ENCODE results near the gene HS3ST3A1.

Gene HS3ST3A1

DNA sequence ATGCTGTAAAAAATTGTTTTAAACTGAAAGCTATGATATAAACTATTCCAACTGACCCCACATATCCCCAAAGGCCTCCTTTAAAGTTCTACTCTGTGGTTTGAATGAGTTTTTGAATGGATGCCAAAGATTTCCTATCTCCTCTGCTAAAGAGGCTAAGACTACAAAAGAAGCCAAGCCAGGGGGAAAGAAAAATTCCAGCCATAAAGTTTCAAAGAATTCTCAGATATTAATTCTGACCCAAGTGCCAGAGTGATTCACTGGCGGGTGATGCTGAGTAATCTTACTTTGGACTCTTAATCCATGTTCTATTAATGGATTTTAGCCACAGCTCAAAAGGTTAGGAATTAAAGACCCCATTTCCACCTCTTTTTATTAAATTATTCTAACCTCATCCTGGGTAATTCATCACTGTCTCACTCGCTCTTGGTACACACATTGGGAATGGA, 60.7 kb downstream of the HS3ST3A1 start:
- H3K9ac ChIP-seq (ENCODE audit: low read length), result no peak overlapping the region
- no peaks in the 10 kb centered on the region for H3K79me2 ChIP-seq (ENCODE audit: insufficient read depth, low read length)
- no peaks in the 10 kb centered on the region for H3K9me2 ChIP-seq (ENCODE audit: low read depth, low read length)
- no peaks in the 10 kb centered on the region for H3F3A ChIP-seq (ENCODE audit: insufficient read depth, low read length)
- no peaks in the 10 kb centered on the region for H3K4me1 ChIP-seq (ENCODE audit: insufficient read depth, low read length, severe bottlenecking)
- no peaks in the 10 kb centered on the region for H4K20me1 ChIP-seq (ENCODE audit: insufficient read depth, low read length)
- no peaks in the 10 kb centered on the region for H3K9me3 ChIP-seq (ENCODE audit: low read length)
- TF ChIP-seq, protein P1, sequence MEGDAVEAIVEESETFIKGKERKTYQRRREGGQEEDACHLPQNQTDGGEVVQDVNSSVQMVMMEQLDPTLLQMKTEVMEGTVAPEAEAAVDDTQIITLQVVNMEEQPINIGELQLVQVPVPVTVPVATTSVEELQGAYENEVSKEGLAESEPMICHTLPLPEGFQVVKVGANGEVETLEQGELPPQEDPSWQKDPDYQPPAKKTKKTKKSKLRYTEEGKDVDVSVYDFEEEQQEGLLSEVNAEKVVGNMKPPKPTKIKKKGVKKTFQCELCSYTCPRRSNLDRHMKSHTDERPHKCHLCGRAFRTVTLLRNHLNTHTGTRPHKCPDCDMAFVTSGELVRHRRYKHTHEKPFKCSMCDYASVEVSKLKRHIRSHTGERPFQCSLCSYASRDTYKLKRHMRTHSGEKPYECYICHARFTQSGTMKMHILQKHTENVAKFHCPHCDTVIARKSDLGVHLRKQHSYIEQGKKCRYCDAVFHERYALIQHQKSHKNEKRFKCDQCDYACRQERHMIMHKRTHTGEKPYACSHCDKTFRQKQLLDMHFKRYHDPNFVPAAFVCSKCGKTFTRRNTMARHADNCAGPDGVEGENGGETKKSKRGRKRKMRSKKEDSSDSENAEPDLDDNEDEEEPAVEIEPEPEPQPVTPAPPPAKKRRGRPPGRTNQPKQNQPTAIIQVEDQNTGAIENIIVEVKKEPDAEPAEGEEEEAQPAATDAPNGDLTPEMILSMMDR (IDR thresholded peaks at IDR 0.05; ENCODE audit: low read length), result no peak
- no peak for TF ChIP-seq EZH2 (IDR thresholded peaks at IDR 0.05; ENCODE audit: borderline replicate concordance, low read length)
- no peaks in the 10 kb centered on the region for H3K36me3 ChIP-seq (ENCODE audit: insufficient read depth, low read length)
- no peak overlapping the region for H3K4me2 ChIP-seq (ENCODE audit: low read length)
- H3K27me3 ChIP-seq (ENCODE audit: insufficient read depth, low read length), result no peaks in the 10 kb centered on the region
- H2AFZ ChIP-seq (ENCODE audit: low read length), result no peak overlapping the region
- no peak overlapping the region for H3K27ac ChIP-seq (ENCODE audit: low read depth, low read length, poor library complexity, severe bottlenecking)
- H3K4me3 ChIP-seq (ENCODE audit: low read depth, low read length, poor library complexity, severe bottlenecking), result no peak overlapping the region

DNA sequence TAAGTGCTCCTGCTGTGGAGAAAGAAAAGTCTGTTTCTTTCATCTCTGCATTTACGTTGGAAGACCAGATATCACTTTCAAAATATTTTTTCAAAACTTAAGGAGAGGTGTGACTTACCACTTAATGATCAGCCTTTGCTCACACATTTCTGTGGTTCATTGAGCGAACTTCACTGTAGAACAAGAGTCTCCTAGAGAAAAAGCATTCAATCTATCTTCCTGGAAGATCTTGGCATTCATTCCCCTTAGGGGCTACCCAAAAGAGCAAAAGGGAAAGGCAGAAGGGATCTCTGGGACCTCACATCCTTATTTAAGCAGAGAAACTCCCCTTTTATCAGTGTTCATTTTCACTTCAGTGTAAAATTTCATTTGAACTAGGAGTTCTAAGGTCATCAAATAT, 61.2 kb downstream of the HS3ST3A1 start:
- Histone ChIP-seq H3K9me3 (ENCODE audit: low read length) (no peaks in the 10 kb centered on the region), H3K4me1 (ENCODE audit: insufficient read depth, low read length, severe bottlenecking) (no peaks in the 10 kb centered on the region), H3K4me3 (ENCODE audit: low read depth, low read length, poor library complexity, severe bottlenecking) (no peak overlapping the region), H4K20me1 (ENCODE audit: insufficient read depth, low read length) (no peaks in the 10 kb centered on the region), H3F3A (ENCODE audit: insufficient read depth, low read length) (no peaks in the 10 kb centered on the region), H2AFZ (ENCODE audit: low read length) (no peak overlapping the region), H3K9ac (ENCODE audit: low read length) (no peak overlapping the region), H3K4me2 (ENCODE audit: low read length) (no peak overlapping the region), H3K36me3 (ENCODE audit: insufficient read depth, low read length) (no peaks in the 10 kb centered on the region), H3K27me3 (ENCODE audit: insufficient read depth, low read length) (no peaks in the 10 kb centered on the region), H3K9me2 (ENCODE audit: low read depth, low read length) (no peaks in the 10 kb centered on the region), H3K79me2 (ENCODE audit: insufficient read depth, low read length) (no peaks in the 10 kb centered on the region), H3K27ac (ENCODE audit: low read depth, low read length, poor library complexity, severe bottlenecking) (no peak overlapping the region)
- TF ChIP-seq, protein P1 (IDR thresholded peaks at IDR 0.05; ENCODE audit: low read length), result no peak
- TF ChIP-seq EZH2 (IDR thresholded peaks at IDR 0.05; ENCODE audit: borderline replicate concordance, low read length), result no peak

DNA sequence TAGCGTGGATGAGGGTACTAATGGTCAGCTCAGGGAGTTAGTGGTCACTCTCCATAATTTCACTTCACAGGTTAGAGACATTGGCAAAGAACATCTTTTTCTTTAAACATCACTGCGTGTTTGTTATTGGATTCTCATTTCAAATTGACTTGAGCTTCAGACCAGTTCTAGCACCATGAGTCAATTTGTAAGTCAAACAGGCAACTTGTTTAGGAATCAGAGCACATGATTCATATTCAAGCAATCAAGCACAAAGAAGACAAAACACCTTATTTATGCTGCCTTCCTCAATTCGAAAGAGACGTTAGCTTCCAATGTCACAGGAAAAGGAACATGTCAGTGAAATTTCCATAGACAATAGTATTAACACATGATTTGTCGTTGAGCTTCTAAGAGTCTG, 62.3 kb downstream of the HS3ST3A1 start:
- Histone ChIP-seq H3K4me2 (ENCODE audit: low read length) (no peak overlapping the region), H3K27me3 (ENCODE audit: insufficient read depth, low read length) (no peaks in the 10 kb centered on the region), H4K20me1 (ENCODE audit: insufficient read depth, low read length) (no peaks in the 10 kb centered on the region), H3K9ac (ENCODE audit: low read length) (no peak overlapping the region), H3K27ac (ENCODE audit: low read depth, low read length, poor library complexity, severe bottlenecking) (no peak overlapping the region), H3F3A (ENCODE audit: insufficient read depth, low read length) (no peaks in the 10 kb centered on the region), H3K79me2 (ENCODE audit: insufficient read depth, low read length) (no peaks in the 10 kb centered on the region), H3K4me1 (ENCODE audit: insufficient read depth, low read length, severe bottlenecking) (no peaks in the 10 kb centered on the region), H3K4me3 (ENCODE audit: low read depth, low read length, poor library complexity, severe bottlenecking) (no peak overlapping the region), H3K36me3 (ENCODE audit: insufficient read depth, low read length) (no peaks in the 10 kb centered on the region), H3K9me2 (ENCODE audit: low read depth, low read length) (no peaks in the 10 kb centered on the region), H2AFZ (ENCODE audit: low read length) (no peak overlapping the region), H3K9me3 (ENCODE audit: low read length) (no peaks in the 10 kb centered on the region)
- TF ChIP-seq, protein P1 (IDR thresholded peaks at IDR 0.05; ENCODE audit: low read length), result no peak
- TF ChIP-seq EZH2 (IDR thresholded peaks at IDR 0.05; ENCODE audit: borderline replicate concordance, low read length), result no peak
